Adrenal gland (tissue), 19 donors: ENCODE measurements around the gene AOPEP. TPM values are rescaled to one million over a fixed set of nuclear protein-coding genes. Genes with fewer than 3 reads are reported as not detected.

ENCODE experiments used
- DNase-seq, 7 donors: peaks; one replicate each; pipeline ENCODE4 v3.0.0-alpha.2; 2019 to 2020
- H3K27ac ChIP-seq, 5 donors: fragments of 200-600 bp; sonication (generic) in 4 of 5; 1 replicate in 3 of 5; 2 replicates in 2 of 5; pipeline versions ENCODE4 v1.5.1 to v1.8.0; 2016 to 2020; ENCODE audit warnings: mild to moderate bottlenecking in 1 of 5
- H3K27me3 ChIP-seq: fragments of 200-600 bp; 2 replicates; pipeline ENCODE4 v1.8.0; 2021
- H3K36me3 ChIP-seq, 2 donors: fragments of 200-600 bp; replicated peaks in 1 of 2; 1 replicate in 1 of 2; 2 replicates in 1 of 2; pipeline versions ENCODE4 v1.5.1 to v1.8.0; 2018 to 2022
- H3K4me1 ChIP-seq, 2 donors: fragments of 200-600 bp; replicated peaks in 1 of 2; 1 replicate in 1 of 2; 2 replicates in 1 of 2; pipeline versions ENCODE4 v1.5.1 to v1.8.0; 2018 to 2021
- H3K4me3 ChIP-seq, 4 donors: fragments of 200-600 bp; sonication (generic) in 3 of 4; one replicate each; pipeline ENCODE4 v1.5.1; 2016 to 2018
- H3K9me3 ChIP-seq, 3 donors: fragments of 200-600 bp; sonication (generic) in 1 of 3; replicated peaks in 1 of 3; 1 replicate in 2 of 3; 2 replicates in 1 of 3; pipeline versions ENCODE4 v1.5.1 to v1.8.0; 2016 to 2021
- CTCF ChIP-seq, 6 experiments: fragments of 450-650 bp in 4 of 6; fragments of 200-600 bp in 2 of 6; sonication (generic) in 1 of 6; IDR thresholded peaks; 1 replicate in 5 of 6; 2 replicates in 1 of 6; pipeline versions ENCODE4 v1.5.1 to v1.8.0; 2016 to 2021; ENCODE audit warnings: antibody characterized with exemption in 6 of 6, mild to moderate bottlenecking in 2 of 6, moderate library complexity in 1 of 6
- POLR2A ChIP-seq, 2 donors: fragments of 450-650 bp; IDR thresholded peaks; one replicate each; pipeline ENCODE4 v1.6.1; 2017; ENCODE audit warnings: antibody characterized with exemption in 2 of 2, mild to moderate bottlenecking in 2 of 2, moderate library complexity in 1 of 2
- WGBS, 4 donors: extraction: QIAGEN DNeasy Blood & Tissue Kit in 2 of 4; methylation state at CpG; one replicate each; pipeline versions ENCODE4 v1.1.5 to v1.1.7; 2013 to 2017; 5-methylcytosine and 5-hydroxymethylcytosine counted together
- intact Hi-C, 2 donors: fragments of 100-400 bp; cut with DNase I; formaldehyde crosslinking; loops; one replicate each; pipeline versions ENCODE4 v1.14.1 to v1.15.0; 2022 to 2023
- long read RNA-seq, 10 donors: library from polyadenylated mRNA in 3 of 10; unstranded in 2 of 10; stranded (forward) in 1 of 10; transcript quantifications; one replicate each; pipeline ENCODE4 v2.0.0 and lab custom pipeline, GENCODE V29; 2021 to 2026
- polyA plus RNA-seq, 3 donors: library from polyadenylated mRNA; stranded (reverse); fragments of 200-250 nt in 2 of 3; fragments of 350-450 nt in 1 of 3; fragmentation: Illumina TruSeq in 1 of 3; extraction: RNeasy Lipid Tissue Mini Kit (QIAGEN cat#74804) in 1 of 3; gene quantifications; one replicate each; pipeline ENCODE4 v1.2.3, GENCODE V29; 2013 to 2014
- total RNA-seq, 9 donors: library from RNA; depleted of rRNA in 4 of 9; stranded (reverse); fragments of >200 nt in 4 of 9; fragments of 120-200 nt in 1 of 9; fragmentation: NEBNext Ultra II Directional in 1 of 9; extraction: Animal tissue kit (Norgen Biotek cat#: 25700) in 1 of 9; gene quantifications; one replicate each; pipeline versions ENCODE4 v1.1.0 to v1.2.4, GENCODE V29; 2013 to 2023
- donor health status: healthy with polysubstance abuse.
- donor health status: Bipolar disorder and iron deficiency.
- donor health status: DM: yes; HTN: yes; CAD: no.
- donor health status: DM: no; HTN: no; CAD: no.
- donor health status: DM: no; HTN: no; CAD: no.
- donor health status: DM: yes; HTN: yes; CAD: no.

Gene AOPEP
- total RNA-seq (10 to 100 TPM; 49.1 to 99.6 (median 64.1) TPM), polyA plus RNA-seq (10 to 100 TPM; 31.0 to 95.1 (median 77.8) TPM)
- long read RNA-seq, donor 1, partial matches to known transcripts = 11 of 15 reads
- long read RNA-seq, donor 1, other reads (novel, unspliced or antisense) = 0 of 15 reads
- long read RNA-seq, donor 2, partial matches to known transcripts = 0 of 1 reads
- long read RNA-seq, donor 2, other reads (novel, unspliced or antisense) = 0 of 1 reads
- long read RNA-seq, donor 3 = 0 reads
- long read RNA-seq, donor 4, partial matches to known transcripts = 1 of 12 reads
- long read RNA-seq, donor 4, other reads (novel, unspliced or antisense) = 11 of 12 reads
- long read RNA-seq, donor 5, transcript C9orf3-213 (6 exons, 478 nt) = major isoform, 5 of 87 reads
- long read RNA-seq, donor 5, partial matches to known transcripts = 14 of 87 reads
- long read RNA-seq, donor 5, other reads (novel, unspliced or antisense) = 62 of 87 reads
- long read RNA-seq, donor 6, partial matches to known transcripts = 3 of 18 reads
- long read RNA-seq, donor 6, other reads (novel, unspliced or antisense) = 13 of 18 reads
- long read RNA-seq, donor 7, partial matches to known transcripts = 0 of 1 reads
- long read RNA-seq, donor 7, other reads (novel, unspliced or antisense) = 0 of 1 reads
- long read RNA-seq, donor 8, partial matches to known transcripts = 0 of 12 reads
- long read RNA-seq, donor 8, other reads (novel, unspliced or antisense) = 7 of 12 reads
- long read RNA-seq, donor 9, partial matches to known transcripts = 0 of 1 reads
- long read RNA-seq, donor 9, other reads (novel, unspliced or antisense) = 0 of 1 reads
- long read RNA-seq, donor 10, partial matches to known transcripts = 0 of 2 reads
- long read RNA-seq, donor 10, other reads (novel, unspliced or antisense) = 0 of 2 reads

- no peak for TF ChIP-seq CTCF (IDR thresholded peaks at IDR 0.05)
- peak; percentile 20 to 82 for TF ChIP-seq POLR2A (IDR thresholded peaks at IDR 0.05)
- H3K9me3 ChIP-seq = no peaks in the 10 kb centered on the region
Measured at GRCh38 chr9:94726495-94727191, at the start of gene AOPEP. Gene AOPEP, plus strand, starts transcription at chr9:94726699. Its CDS starts 33,085 bp downstream, at chr9:94759784.

GRCh38 chr9:94677929-94678328, 48.6 kb upstream of the AOPEP start:
- Histone ChIP-seq H3K4me3 (no peak overlapping the region), H3K27me3 (no peaks in the 10 kb centered on the region), H3K27ac (no peak overlapping the region), H3K9me3 (no peaks in the 10 kb centered on the region), H3K4me1 (no peaks in the 10 kb centered on the region), H3K36me3 (no peaks in the 10 kb centered on the region)
- intact Hi-C loops = no loop called here
- WGBS, 4 donors = 65 to 82% (median 77%) methylated on average over 4 of the region's 4 CpGs
- TF ChIP-seq CTCF (IDR thresholded peaks at IDR 0.05) = no peak
- TF ChIP-seq POLR2A (IDR thresholded peaks at IDR 0.05) = no peak
- DNase-seq = no peak

More at GRCh38 chr9:94726495-94727191, at the start of gene AOPEP:
- H3K27ac ChIP-seq = peak within 1 kb of the TSS in 4 of 5 donors; percentile 80 to 88 (median 84)
- intact Hi-C loops = no loop called here
- peak; percentile 97 to 99 (median 99) for DNase-seq
- H3K27me3 ChIP-seq = no peaks in the 10 kb centered on the region
- 0 to 1% (median 1%) methylated on average over 18 to 52 of the region's 52 CpGs for whole genome bisulfite sequencing, 4 donors
- peaks cover 5 to 11% of the 10 kb centered on the region in 2 donors for H3K4me1 ChIP-seq
- peak within 1 kb of the TSS; percentile 52 to 90 (median 72) for H3K4me3 ChIP-seq
- H3K36me3 ChIP-seq = no peaks in the 10 kb centered on the region

- Histone ChIP-seq H3K4me1 (no peaks in the 10 kb centered on the region), H3K4me3 (no peak overlapping the region), H3K9me3 (no peaks in the 10 kb centered on the region), H3K27me3 (no peaks in the 10 kb centered on the region), H3K27ac (no peak overlapping the region), H3K36me3 (no peaks in the 10 kb centered on the region)
- DNase-seq = no peak
- 88 to 91% (median 89%) methylated on average over 8 of the region's 8 CpGs for WGBS, 4 donors
- TF ChIP-seq CTCF (IDR thresholded peaks at IDR 0.05) = no peak
- no peak for TF ChIP-seq POLR2A (IDR thresholded peaks at IDR 0.05)
- intact Hi-C loops = no loop called here
Measured at GRCh38 chr9:94679587-94679986, 46.9 kb upstream of the AOPEP start.
